Stimulated activated CD8-positive, alpha-beta memory T cell treated with anti-CD3 and anti-CD28 coated beads, Interleukin-2, amount 100 ng/mL, for 48 hours (primary cell): ENCODE data around the gene AKAP11.
A peak's percentile ranks its signal among the peaks of the same experiment; 100 is the strongest.
"Not testable (repeated sequence)": the region's sequence is repeated elsewhere in the genome, so short reads cannot be mapped to it uniquely, and the experiment has no call there.

Source experiments
- DNase-seq, 2 donors: peaks; one replicate each; pipeline ENCODE4 v3.0.0-alpha.2; 2020; ENCODE audit warnings: low read depth in 2 of 2

AKAP11 gene, protein sequence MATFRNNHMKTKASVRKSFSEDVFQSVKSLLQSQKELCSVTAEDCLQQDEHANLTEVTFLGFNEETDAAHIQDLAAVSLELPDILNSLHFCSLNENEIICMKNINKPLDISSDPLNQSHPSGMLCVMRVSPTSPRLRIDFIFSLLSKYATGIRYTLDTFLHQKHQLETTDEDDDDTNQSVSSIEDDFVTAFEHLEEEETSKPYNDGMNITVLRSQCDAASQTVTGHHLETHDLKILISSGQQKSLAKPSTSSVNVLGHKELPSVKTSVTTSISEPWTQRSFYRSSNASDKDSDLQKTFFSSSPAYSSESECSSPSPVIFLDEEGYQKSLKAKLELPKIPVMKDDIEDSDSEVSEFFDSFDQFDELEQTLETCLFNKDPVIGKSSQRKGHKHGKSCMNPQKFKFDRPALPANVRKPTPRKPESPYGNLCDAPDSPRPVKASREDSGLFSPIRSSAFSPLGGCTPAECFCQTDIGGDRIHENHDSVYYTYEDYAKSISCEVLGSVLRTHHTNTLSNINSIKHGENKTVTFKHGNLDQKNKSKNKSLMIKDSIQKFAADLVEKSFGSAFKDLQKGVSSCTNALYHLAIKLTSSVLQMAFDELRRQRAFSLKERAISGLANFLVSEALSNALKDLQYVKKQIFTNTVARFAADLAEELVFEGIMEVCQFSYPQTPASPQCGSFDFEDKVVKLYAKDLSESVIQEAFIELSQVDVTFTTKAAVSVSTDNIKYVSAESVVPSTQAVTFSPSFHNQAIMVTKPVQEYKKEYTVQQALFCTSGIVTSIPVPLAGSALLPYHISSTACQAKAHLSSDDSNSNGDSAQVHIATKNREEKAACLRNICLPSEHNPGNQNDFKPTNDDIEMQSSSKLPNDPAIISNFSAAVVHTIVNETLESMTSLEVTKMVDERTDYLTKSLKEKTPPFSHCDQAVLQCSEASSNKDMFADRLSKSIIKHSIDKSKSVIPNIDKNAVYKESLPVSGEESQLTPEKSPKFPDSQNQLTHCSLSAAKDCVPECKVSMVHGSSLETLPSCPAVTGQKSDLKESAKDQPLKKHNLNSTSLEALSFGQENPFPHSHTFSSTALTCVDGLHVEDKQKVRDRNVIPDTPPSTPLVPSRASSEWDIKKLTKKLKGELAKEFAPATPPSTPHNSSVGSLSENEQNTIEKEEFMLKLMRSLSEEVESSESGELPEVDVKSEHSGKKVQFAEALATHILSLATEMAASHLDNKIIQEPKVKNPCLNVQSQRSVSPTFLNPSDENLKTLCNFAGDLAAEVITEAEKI (N-terminal part only)

DNA sequence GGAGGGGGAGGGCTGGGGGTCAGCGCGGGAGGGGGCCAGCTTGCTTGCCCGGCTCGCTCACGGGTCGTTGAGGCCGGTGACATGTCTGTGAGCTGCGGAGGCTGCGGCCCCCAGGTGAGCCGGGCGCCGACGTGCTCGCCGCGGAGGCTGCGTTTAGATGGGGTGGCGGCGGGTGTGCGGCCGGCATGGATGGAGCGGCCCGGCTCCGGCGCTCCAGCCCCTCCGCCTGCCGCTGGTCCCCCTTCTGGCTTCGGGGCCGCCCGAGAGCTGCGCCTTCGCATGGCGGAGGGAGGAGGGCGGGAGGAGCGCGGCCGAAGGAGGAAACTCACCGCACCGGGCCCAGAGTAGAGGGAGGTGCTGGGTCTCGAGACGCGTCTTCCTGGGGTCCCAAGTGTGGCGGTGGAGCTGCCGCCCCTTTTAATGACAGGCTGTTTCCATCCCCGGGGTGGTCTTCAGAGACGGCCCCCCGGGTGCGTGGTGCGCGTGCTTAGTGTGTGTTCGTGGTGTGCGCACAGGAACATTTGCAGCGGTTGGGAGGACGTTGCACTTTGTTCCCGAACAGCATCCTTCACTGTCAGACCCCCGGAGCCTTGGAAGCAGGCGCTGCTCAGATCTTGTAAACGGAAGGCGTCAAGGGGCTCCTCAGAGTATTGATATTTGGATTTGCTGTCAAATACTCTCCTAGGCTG, at the start of gene AKAP11:
Gene AKAP11, plus strand, starts transcription at position 38 of the 689 bp plus-strand sequence. CDS start 14,197 bp downstream, outside the sequence.
- DNase-seq, result peak; percentile 30 to 32

DNA sequence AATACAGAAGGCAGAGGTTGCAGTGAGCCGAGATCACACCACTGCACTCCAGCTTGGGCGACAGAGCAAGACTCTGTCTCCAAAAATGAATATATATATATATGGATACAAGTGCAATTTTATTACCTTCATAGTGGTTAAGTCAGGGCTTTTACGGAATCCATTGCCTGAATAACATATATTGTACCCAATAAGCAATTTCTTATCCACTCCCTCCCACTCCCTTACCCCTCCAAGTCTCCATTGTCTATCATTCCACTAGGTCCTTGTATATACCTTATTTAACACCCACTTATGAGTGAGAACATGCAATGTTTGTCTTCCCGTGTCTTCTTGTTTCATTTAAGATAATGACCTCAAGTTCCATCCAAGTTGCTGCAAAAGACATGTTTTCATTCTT, 48.3 kb upstream of the AKAP11 start:
- DNase-seq, result no peak

DNA sequence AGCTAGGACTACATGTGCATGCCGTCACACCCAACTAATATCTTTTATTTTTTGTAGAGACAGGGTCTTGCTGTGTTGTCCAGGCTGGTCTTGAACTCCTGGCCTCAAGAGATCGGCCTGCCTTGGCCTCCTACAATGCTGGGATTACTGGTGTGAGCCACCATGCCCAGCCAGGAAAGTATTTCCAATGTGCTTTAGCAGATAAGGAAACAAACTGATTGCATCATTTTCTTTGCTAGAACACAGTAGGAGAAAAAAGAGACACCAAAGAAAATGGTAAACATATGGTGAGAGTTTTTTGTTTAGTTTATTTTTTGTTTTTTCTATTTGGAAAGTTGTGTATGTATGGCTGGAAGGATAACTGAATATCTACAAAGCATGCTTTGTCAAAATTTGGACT, 46.9 kb upstream of the AKAP11 start:
- DNase-seq, result no peak

DNA sequence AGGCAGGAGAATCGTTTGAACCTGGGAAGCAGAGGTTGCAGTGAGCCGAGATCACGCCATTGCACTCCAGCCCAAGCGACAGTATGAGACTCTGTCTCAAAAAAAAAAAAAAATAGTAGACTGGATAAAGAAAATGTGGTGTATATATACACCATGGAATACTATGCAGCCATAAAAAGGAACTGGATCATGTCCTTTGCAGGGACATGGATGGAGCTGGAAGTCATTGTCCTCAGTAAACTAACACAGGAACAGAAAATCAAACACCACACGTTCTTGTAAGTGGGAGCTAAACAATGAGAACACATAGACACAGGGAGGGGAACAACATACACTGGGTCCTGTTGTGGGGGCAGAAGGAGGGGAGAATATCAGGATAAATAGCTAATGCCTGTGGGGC, 45.2 kb upstream of the AKAP11 start:
- not testable (repeated sequence) for DNase-seq

DNA sequence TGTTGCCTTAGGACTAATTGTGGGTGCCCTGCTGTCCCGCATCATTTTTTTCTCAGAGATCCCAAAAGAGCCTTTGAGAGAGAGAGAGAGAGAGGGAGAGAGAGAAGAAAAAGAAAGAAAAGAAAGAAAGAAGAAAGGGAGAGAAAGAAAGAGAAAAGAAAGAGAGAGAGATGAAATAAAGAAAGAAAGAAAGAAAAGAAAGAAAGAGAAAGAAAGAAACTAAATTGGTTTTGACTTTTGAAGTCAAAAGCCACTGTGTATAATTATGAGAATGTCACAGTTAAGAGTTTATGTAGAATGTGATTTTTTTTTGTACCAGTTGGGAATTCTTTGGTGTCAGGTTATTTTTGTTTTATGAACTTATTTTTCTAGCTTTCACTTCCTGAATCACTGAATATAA, 43.4 kb upstream of the AKAP11 start:
- no peak for DNase-seq

DNA sequence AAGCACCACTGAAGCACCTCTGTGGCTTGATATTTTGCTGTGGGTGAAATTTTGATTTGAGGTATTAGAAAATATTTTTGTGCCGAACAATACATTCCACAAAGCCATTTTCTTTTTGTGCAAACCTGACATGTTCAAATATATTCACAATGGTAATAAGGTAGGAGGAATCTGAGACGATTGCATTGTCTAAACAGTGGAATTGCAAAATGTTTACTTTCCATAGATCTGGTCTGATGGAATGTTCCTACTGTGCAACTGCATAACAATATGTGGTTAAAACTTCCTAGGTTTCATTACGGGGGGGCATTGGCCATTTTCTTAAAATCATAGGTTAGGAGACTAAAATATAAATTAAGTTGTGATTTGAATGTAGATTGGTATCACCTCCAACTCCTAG, 42.7 kb upstream of the AKAP11 start:
- DNase-seq, result no peak

DNA sequence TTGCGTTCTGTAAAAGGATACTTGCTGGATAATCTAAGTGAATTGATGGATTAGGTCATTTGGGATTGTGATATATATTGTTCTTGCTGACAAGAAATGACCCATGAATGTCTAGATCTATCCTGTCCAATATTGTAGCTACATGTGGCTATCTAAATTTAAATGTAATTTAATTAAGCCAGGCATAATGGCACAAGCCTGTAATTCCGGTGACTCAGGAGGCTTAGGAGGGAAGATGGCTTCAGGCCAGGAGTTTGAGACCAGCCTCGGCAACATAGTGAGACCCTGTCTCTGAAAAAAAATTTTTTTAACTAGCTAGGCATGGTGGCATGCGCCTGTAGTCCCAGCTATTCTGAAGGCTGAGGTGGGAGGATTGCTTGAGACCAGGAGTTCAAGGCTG, 39.3 kb upstream of the AKAP11 start:
- no peak for DNase-seq

DNA sequence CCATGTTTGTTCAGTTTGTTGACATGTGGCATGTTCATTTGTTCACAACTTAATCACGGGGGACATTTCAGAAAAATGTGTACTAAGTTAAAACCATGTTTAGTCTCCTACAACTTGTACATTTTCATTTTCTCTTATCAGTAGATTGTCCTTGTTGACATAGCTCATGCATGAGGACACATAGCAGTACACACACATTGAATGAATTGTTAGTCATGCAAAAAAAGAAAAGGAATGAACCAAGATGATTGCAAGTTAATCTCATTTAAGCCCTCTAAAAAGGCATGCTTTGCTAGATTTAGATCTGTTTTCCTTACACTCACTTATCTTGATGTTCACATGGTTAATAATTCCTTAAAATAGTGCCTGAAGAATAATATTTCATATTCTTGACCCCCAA, 38.2 kb upstream of the AKAP11 start:
- DNase-seq, result no peak

DNA sequence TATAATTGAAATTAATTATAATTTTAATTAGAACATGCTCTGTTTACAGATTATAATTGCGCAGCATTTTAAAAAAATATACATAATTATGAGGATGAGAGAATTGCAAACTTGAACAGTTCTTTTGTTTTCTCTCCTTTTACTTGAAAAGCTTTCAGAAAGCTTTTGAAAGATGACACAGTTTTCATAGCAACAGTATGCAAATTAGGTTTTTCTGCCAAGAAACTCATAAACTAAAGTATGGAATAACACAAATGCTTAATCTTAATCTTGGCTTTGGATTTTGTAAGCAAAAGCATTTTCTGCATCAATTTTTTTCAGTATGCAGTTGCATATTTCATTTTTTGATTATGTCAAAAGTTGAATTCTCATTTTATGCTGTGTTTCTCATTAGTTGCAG, 32.8 kb upstream of the AKAP11 start:
- no peak for DNase-seq

DNA sequence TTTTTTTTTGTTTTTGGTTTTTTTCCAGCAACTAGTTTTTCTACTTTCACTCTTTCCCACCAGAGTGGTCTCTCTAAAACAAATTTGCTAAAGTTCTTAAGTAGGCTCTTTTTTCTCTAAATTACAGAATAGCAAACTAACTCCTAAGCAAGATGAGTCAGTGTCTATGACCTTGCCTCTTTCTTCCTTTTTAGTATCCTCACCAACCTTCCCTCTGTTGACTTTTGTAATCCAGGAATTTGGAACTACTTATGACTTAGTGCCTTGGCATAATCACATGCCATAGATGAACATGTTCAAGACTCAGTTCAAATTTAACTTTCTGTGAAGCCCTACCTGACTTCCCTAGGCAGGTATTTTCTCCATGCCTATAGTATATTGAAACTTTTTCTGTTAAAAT, 32.3 kb upstream of the AKAP11 start:
- DNase-seq, result no peak

DNA sequence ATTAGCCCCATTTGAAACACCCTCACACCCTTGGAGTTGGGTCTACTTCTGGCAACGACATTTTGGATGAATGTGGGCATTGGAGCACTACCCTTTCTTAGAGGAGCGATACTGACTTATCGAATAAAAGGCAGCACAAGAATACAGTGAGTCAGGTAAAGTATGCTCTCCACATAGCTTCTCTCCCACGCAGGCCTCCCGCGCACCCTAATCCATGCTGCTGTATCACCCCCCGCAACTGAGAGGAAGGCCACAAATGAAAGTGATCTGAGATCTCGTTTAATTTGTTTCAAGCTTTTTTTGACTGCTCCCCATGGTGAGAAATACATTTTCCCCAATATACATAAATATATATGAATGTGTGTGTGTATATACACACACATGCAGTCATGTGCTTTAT, 25.4 kb upstream of the AKAP11 start:
- no peak for DNase-seq

DNA sequence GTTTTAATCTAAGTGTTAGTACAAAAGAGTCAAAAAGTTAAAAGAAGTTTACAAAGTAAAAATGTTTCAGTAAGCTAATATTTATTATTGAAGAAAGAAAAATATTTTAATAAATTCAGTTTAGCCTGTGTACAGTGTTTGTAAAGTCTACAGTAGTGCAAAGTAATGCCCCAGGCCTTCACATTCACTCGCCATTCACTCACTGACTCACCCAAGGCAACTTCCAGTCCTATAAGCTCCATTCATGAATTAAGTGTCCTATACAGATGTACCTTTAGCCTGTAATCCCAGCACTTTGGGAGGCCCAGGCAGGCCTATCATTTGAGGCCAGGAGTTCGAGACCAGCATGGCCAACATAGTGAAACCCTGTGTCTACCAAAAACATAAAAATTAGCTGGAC, 24.1 kb upstream of the AKAP11 start:
- no peak for DNase-seq

DNA sequence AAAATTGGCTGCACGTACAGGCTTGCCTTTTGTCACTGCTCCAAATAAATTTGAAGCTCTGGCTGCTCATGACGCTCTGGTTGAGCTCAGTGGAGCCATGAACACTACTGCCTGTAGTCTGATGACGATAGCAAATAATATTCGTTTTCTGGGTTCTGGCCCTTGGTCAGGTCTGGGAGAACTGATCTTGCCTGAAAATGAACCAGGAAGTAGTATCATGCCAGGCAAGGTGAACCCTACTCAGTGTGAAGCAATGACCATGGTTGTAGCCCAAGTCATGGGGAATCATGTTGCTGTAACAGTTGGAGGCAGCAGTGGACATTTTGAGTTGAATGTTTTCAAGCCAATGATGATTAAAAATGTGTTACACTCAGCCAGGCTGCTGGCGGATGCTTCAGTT, 16.1 kb upstream of the AKAP11 start:
- DNase-seq, result no peak

DNA sequence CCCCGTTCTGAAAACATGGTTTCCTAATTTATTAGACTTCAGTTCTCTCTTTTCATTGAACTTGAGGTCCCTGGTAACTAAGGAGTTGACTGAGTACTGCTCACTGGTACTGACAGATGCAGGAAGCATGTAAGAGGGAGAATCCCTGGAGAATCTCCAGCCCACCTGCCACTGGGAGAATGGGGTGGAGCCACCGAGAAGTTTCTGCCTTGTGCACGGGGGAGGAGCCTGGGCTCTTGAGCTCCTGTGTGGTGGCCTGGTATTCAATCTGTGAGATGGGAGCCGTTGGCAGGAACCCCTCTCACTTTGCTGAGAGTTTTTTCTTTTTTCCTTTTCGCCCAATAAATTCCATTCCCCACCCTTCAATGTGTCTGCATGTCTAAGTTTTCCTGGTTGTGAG, 13.2 kb upstream of the AKAP11 start:
- DNase-seq, result no peak

DNA sequence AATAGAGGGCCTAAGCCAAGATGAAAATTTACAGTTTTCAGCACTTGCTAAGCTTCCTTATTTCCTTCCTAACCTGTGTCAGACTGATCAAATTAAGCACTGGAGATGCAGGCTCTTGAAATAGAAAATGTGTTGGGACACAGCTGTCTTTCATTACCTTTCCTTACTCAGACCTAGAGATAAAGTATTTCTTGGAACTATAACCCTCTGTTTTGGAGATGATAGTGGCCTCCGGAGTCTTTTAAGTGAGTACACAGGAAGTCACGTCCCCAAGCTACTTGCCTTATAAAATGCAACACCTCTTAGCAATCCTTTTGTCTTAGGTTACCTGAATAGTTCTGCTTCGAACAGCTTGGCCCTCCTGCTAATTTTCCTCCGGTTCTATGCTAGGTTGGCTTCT, 12.4 kb upstream of the AKAP11 start:
- DNase-seq, result no peak

DNA sequence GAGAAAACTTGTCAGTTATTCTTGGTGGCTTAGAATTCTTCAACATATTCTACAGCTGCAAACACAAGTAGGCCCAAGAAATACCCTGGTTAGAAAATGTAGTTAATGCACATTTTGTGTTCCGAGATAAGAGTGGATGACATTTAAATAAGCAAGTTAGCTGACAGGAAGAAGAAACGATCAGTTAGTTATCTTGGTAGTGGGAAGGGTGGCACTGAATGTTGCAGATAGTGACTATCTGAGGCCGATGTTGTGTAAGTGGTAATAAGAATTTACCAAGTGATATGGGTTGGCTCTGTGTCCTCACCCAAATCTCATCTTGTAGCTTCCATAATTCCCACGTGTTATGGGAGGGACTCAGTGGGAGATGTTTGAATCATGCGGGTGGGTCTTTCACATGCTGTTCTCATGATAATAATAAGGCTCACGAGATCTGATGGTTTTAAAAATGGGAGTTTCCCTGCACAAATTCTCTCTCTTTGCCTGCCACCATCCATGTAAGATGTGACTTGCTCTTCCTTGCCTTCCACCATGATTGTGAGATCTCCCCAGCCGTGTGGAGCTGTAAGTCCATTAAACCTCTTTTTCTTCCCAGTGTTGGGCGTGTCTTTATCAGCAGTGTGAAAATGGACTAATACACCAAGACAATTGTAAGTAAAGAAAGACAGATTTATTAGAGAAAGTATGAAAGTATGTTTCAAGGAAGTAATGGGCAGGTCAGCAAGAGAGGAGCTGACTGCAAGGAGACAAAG, 10.9 kb upstream of the AKAP11 start:
- no peak for DNase-seq

DNA sequence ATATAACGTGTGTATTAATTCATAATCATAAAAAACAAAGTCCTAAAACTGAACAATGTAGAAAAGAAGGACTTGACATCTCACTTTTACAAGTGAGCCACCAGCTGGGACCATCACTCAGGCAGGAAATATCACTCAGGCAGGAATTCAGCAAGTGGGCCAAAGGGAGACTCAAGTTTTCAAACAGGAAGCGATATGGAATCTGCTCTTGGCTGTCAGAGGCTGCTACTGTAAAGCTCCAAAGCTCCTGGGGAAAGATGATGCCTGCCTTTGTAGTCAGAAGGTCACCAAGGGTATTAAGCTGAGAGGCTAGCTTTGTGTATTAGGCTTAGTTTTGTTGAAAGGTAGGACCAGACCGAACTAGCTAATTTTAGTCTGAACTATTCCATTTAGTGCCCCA, 5.5 kb upstream of the AKAP11 start:
- no peak for DNase-seq

DNA sequence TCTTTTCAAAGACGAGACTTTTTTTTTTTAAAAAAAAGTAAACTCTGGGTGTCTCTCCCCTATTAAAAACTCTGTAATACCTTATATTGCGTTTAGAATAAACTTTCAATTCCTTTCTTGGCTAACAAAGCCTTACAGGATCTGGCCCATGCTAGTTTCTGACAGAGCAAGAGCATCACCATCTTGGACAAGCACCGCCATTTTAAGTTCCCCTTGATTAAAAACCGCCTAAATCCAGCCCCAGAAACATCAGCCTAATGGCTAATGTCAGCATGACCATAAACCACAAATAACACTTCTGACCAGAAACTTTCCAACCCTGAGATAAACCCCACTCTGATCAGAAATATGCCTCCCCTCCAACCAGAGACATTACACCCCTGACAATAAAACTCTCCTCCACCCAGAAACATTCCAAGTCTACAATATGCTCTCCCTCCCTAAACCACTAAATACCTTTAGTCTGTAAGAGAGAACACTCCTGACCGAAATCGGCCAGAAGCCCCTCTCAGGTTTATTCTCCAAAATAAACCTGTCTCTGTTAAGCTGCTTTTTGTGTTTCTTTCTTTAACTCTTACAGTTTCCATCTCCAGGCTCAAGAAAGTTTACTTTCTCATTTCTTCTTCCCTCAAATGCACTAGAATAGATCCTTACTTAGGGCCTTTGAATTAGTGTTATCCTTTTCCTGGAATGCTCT, 1.6 kb upstream of the AKAP11 start:
- no peak for DNase-seq

DNA sequence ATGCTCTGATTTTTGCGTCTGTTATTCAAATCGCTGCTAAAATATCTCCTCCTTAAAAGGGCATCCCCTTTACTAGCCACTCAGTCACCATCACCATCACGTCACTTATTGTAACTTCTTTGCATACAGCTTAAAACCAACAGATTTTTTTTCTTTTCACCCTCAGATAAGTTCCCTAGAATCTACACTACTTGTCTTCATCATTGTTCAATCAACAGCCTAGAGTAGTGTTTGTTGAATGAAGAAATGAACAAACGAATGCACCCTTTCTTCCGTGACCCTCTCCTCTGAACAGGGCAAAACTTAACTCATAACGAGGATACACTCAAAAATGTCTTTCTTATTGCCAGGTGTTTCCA, 1.1 kb upstream of the AKAP11 start:
- DNase-seq, result no peak
